Activated CD8-positive, alpha-beta memory T cell treated with anti-CD3 and anti-CD28 coated beads, Interleukin-2, amount 50 U/mL, for 4 hours (primary cell): ENCODE data around the gene ATP6V1G2.

Source experiments
- DNase-seq: peaks from one replicate; pipeline ENCODE4 v3.0.0-alpha.2; 2020

Gene ATP6V1G2

DNA sequence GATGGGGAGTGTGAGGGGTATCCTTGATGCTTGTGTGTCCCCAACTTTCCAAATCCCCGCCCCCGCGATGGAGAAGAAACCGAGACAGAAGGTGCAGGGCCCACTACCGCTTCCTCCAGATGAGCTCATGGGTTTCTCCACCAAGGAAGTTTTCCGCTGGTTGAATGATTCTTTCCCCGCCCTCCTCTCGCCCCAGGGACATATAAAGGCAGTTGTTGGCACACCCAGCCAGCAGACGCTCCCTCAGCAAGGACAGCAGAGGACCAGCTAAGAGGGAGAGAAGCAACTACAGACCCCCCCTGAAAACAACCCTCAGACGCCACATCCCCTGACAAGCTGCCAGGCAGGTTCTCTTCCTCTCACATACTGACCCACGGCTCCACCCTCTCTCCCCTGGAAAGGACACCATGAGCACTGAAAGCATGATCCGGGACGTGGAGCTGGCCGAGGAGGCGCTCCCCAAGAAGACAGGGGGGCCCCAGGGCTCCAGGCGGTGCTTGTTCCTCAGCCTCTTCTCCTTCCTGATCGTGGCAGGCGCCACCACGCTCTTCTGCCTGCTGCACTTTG, 29.0 kb upstream of the ATP6V1G2 start, which contains the start of gene TNF:
TNF (plus strand) TSS at position 231 of the 567 bp plus-strand sequence; CDS start at position 408, 177 bp downstream.
- peak; percentile 64 for DNase-seq

GRCh38 chr6:31574106-31575061, 28.0 kb upstream of the ATP6V1G2 start:
- no peak for DNase-seq

DNA sequence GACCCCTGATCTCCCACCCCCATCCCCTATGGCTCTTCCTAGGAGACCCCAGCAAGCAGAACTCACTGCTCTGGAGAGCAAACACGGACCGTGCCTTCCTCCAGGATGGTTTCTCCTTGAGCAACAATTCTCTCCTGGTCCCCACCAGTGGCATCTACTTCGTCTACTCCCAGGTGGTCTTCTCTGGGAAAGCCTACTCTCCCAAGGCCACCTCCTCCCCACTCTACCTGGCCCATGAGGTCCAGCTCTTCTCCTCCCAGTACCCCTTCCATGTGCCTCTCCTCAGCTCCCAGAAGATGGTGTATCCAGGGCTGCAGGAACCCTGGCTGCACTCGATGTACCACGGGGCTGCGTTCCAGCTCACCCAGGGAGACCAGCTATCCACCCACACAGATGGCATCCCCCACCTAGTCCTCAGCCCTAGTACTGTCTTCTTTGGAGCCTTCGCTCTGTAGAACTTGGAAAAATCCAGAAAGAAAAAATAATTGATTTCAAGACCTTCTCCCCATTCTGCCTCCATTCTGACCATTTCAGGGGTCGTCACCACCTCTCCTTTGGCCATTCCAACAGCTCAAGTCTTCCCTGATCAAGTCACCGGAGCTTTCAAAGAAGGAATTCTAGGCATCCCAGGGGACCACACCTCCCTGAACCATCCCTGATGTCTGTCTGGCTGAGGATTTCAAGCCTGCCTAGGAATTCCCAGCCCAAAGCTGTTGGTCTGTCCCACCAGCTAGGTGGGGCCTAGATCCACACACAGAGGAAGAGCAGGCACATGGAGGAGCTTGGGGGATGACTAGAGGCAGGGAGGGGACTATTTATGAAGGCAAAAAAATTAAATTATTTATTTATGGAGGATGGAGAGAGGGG, 27.1 kb upstream of the ATP6V1G2 start:
- no peak for DNase-seq

- peak; percentile 70 for DNase-seq
Observed at GRCh38 chr6:31572041-31572911, 25.9 kb upstream of the ATP6V1G2 start, which contains the start of gene LTA. Gene LTA (plus strand): TSS chr6:31572289. CDS start chr6:31572743, 454 bp downstream.

- DNase-seq: no peak
Observed at GRCh38 chr6:31569861-31570536, 23.6 kb upstream of the ATP6V1G2 start.

DNA sequence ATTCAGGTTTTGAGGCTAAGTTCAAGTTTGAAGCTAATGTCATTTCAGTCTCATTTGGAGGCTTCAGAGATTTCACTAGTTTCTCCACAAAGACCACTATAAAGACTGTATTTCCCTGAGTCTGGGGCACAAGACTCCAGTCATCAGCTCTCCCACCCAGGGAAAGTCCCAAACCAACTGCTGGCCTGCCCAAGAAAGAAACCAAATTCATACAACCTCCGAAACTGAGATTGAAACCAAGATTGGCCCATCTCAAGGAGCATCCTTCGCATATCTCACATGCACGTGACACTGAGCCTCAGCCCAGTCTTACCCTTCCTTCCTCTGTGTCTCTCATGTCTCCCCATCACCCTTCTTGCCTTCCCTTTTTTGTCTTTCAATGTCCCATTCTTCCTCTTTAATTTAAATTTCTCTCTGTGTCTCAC, 22.1 kb upstream of the ATP6V1G2 start:
- DNase-seq: peak; percentile 56

DNA sequence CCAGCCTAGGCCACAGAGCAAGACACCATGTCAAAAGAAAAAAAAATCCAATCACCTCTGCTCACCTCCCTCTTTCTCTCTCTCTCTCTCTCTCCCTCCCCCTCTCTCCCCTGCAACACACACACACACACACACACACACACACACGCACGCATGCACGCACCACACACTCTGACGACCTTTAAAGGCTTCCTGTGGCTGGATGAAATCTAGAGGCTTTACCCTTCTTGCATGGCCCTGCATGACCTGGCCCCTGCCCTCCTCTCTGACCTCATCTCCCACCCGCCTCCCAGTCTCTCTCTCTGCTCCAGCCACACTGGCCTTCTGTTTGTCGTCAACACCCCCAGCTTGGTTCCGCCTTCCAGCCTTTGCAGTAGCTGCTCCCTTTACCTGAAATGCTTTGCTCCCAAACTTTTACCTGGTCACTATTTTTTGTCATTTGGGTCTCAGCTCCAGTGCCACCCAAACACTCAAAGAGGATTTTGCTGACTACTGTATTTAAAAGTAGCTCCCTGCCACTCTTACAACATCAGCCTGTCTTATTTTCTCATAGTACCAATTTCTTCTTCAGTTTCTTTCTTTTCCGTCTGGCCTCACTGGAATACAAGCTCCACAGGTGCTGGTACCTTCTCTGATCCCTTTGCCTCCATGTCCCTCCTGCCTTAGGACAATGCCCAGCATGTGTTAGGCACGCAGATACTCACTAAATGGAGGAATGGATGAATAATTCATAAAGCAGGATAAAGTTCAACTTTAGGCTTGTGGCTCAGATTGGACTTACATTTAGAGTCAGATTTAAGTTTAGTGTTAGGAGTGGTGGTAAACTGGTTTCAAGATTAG, 21.3 kb upstream of the ATP6V1G2 start:
- DNase-seq: no peak

DNA sequence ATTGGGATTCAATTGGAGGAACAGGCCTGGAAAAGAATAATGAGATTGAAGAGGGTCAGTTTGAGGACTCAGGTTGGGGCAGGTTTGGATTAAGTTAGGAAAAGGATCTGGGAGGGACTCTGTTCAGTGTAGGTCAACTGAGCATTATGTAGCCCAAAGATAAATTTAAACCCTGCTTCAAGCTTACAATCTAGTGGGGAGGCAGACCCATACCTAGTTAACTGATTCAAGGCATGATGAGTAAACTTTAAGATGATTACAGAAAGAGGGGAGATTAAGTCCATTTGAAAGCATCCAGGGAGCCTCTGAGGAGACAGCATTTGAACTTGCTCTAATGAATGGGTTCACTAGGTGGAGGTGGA, 14.3 kb upstream of the ATP6V1G2 start:
- no peak for DNase-seq

DNA sequence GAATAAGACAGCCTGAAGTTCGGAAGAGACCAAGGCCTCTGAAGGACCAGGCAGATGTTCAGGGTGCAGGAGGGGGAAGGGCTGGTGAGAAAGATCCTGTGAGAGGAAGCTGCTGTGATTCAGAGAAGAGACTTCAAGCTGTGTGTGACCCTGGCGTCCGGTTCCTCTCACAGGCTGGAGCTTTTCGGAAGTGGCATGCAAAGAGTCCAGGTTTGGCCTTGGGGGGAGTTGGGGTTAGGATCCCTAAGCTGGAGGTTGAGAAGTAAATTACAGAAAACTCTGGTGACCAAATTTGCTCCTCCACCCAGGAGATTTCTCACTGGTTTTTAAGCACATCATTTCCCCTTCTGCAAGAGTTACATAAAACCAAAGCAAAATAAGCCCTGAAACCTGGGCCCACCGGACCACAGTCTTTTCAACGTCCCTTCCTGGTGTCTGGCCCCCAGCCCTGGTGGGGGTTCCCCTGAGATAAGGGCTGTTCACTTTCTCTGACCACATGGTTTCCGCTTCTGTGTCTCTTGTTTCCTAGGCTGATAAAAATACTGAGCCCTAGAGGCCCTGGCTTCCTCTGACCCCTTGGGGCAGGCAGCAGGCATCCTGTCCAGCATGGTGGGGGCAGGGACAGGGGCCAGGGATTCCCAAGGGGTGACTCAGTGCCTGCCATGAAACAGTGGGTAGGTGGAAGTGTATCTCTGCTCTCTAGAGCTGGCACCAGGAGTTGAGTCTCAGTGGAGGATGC, 13.7 kb upstream of the ATP6V1G2 start:
- DNase-seq: no peak

DNA sequence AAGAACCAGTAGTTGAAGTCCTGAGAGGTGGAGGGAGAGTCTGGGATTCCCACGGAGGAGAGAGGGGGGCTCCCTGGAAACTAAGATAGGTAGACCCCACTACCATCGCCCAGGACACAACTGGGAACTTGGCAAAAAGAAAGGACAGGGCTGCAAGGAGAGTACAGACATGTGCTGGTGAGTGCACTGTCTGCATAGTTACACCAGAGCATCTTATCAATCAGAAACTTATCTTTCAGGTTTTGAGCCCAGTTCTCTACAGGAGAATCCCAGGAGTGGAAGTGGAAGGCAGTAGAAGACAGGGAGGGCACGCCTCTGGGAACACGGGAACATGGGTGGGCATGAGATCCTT, 13.2 kb upstream of the ATP6V1G2 start:
- no peak for DNase-seq

- DNase-seq: peak; percentile 69
Observed at GRCh38 chr6:31558631-31559500, 12.5 kb upstream of the ATP6V1G2 start.

- DNase-seq: no peak
Observed at GRCh38 chr6:31558318-31558625, 11.9 kb upstream of the ATP6V1G2 start.

- no peak for DNase-seq
Observed at GRCh38 chr6:31557443-31558317, 11.3 kb upstream of the ATP6V1G2 start.

GRCh38 chr6:31556307-31556706, 9.9 kb upstream of the ATP6V1G2 start:
- DNase-seq: no peak

- peak; percentile 62 for DNase-seq
Observed at GRCh38 chr6:31551371-31551770, 5.0 kb upstream of the ATP6V1G2 start.

DNA sequence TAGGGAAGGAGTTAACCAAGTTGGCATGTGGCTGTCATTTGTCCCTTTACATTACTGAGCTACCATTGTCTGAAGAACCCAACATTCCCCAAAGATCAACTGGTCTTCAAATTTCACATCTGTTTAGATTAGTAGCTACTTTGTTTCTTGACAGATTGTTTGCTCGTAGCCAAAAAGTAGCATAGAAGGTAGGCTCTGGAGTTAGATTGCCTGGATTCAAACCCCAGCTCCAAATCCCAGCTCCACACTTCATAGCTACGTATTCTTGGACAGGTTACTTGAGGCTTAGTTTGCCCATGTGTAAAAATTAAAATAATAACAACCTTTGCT, 2.1 kb upstream of the ATP6V1G2 start:
- DNase-seq: no peak

DNA sequence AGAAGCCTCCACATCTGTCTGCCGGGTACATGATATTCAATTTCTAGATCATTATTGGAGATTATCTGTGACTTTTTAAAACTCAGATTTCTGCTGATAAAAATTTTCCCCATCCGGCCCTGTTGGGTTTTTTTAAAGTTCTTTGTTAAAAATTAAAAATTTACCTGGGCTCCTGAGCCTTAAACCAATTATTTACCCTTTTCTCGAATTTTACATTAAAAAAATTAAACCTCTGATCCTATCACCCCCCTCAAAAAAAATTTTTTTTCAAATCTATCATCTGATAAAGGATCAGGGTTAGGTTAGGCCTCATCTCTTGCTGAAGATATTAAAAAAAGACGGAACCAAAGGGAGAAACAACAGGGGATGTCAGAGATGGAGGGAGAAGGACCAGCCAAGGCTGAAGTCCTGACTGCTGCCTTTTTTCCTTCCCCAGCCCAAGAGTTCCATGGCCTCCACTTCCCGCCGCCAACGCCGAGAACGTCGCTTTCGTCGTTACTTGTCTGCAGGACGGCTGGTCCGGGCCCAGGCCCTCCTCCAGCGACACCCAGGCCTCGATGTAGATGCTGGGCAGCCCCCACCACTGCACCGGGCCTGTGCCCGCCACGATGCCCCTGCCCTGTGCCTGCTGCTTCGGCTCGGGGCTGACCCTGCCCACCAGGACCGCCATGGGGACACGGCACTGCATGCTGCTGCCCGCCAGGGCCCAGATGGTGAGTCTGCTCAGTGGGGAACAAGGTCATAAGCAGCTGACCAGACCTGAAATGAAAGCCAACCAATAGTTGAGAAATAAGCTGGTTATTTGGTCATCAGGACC, 1.5 kb upstream of the ATP6V1G2 start:
- no peak for DNase-seq
